ENCODE data around the gene PTCH2.
A peak's percentile ranks its signal among the peaks of the same experiment; 100 is the strongest.
"Not testable (repeated sequence)": the region's sequence is repeated elsewhere in the genome, so short reads cannot be mapped to it uniquely, and the experiment has no call there.

PTCH2 gene

DNA sequence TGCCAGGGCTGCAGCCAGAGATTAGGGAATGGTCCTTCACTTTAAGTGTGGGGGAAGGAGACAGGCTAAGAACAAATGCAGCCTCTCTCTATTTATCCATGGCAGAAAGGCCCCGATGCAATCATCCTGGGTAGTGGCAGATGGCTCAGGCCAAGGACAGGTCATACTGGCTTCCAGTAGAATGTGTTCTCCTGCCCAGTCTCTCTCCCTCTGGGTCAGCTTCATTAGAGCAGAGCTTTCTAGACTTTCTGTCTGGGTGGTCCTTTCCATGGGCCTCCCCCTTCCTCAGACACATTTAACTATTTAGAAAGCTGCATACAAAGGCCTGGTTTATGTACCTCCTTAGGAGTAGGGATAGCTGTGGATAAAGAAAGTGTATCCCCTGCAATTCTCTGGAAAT lies 4.8 kb upstream of the PTCH2 start:
- TF ChIP-seq, protein P1, sequence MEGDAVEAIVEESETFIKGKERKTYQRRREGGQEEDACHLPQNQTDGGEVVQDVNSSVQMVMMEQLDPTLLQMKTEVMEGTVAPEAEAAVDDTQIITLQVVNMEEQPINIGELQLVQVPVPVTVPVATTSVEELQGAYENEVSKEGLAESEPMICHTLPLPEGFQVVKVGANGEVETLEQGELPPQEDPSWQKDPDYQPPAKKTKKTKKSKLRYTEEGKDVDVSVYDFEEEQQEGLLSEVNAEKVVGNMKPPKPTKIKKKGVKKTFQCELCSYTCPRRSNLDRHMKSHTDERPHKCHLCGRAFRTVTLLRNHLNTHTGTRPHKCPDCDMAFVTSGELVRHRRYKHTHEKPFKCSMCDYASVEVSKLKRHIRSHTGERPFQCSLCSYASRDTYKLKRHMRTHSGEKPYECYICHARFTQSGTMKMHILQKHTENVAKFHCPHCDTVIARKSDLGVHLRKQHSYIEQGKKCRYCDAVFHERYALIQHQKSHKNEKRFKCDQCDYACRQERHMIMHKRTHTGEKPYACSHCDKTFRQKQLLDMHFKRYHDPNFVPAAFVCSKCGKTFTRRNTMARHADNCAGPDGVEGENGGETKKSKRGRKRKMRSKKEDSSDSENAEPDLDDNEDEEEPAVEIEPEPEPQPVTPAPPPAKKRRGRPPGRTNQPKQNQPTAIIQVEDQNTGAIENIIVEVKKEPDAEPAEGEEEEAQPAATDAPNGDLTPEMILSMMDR (IDR thresholded peaks at IDR 0.05; ENCODE audit: low read depth, low read length, missing control alignments): no peak
- no peak overlapping the region for H3K4me3 ChIP-seq (ENCODE audit: low read depth, low read length)
- in situ Hi-C loops (cut with HindIII; ENCODE audit: low sequenced_read_pairs): no loop called here
- no peak for DNase-seq (ENCODE audit: low read depth)

DNA sequence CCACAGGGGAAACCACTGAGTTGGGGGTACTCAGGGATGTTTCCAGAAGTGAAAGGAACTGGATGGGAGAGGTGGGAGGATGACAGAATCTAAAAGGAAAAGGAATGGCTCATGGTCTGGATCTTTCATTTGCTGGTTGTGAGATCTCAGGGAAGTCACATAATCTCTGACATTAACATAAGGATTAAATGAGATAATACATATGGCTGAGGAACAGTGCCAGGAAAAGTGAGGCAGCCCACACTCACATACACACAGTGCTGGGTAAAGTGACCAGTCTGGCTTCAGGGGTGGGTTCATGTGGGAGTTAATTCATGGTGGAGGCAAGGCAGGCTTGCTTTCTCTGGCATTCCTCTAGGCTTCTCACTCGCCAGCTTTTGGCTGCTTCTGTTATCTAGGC lies 3.9 kb upstream of the PTCH2 start:
- no peak for DNase-seq (ENCODE audit: low read depth)
- in situ Hi-C loops (cut with HindIII; ENCODE audit: low sequenced_read_pairs): no loop called here
- H3K4me3 ChIP-seq (ENCODE audit: low read depth, low read length): no peak overlapping the region
- TF ChIP-seq, protein P1 (IDR thresholded peaks at IDR 0.05; ENCODE audit: low read depth, low read length, missing control alignments): no peak

DNA sequence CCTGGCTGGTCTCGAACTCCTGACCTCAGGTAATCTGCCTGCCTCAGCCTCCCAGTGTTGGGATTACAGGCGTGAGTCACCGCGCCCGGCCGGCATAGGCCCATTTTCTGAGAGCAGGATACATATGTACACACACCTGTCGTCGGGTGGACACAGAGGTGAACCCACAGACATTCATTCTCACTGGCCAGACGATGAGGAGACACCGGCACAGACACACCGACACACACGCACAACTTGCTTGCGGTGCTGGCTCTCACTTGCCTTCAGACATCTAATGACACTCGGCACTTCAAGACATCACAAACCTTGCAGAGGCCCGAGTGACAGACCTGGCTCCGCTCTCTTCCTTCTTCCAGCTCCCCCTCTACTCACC lies 579 bp downstream of the PTCH2 start:
- TF ChIP-seq, protein P1 (IDR thresholded peaks at IDR 0.05; ENCODE audit: low read depth, low read length, missing control alignments): no peak
- DNase-seq (ENCODE audit: low read depth): no peak
- in situ Hi-C loops (cut with HindIII; ENCODE audit: low sequenced_read_pairs): no loop called here
- peak overlapping the region; percentile 52 for H3K4me3 ChIP-seq (ENCODE audit: low read depth, low read length)

DNA sequence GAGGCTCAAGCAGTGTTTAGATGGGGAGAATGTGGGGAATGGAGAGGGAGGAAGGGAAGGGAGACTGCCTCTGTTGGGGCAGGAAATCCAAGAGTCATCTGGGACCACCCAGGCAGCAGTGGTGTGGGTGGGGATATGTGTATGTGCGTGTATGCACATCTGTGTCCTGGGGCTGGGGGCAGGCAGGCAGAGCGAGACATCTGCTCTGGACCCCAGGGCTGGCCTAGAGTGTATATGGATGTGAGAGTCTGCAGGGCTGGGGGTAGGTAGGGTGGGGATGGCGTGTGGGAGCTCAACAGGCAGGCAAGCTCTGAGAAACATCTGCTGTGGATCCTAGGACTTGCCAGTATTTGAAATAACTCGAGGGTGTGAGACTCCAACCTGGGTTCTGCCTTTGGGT lies 3.5 kb downstream of the PTCH2 start:
- DNase-seq (ENCODE audit: low read depth): no peak
- in situ Hi-C loops (cut with HindIII; ENCODE audit: low sequenced_read_pairs): no loop called here
- TF ChIP-seq, protein P1 (IDR thresholded peaks at IDR 0.05; ENCODE audit: low read depth, low read length, missing control alignments): no peak
- no peak overlapping the region for H3K4me3 ChIP-seq (ENCODE audit: low read depth, low read length)

DNA sequence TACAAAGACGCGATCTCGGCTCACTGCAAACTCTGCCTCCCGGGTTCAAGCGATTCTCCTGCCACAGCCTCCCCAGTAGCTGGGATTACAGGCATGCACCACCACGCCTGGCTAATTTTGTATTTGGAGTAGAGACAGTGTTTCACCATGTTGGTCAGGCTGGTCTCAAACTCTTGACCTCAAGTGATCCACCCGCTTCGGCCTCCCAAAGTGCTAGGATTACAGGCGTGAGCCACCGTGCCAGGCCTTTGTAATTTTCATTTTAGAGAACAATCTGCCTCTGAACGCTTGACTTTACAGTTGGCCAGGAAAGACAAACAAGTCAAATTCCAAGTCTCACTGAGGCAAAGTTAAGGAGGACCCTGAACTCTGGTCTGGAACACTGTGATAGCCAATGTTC lies 4.8 kb downstream of the PTCH2 start:
- in situ Hi-C loops (cut with HindIII; ENCODE audit: low sequenced_read_pairs); DNase-seq (ENCODE audit: low read depth); H3K4me3 ChIP-seq (ENCODE audit: low read depth, low read length): not testable (repeated sequence)

DNA sequence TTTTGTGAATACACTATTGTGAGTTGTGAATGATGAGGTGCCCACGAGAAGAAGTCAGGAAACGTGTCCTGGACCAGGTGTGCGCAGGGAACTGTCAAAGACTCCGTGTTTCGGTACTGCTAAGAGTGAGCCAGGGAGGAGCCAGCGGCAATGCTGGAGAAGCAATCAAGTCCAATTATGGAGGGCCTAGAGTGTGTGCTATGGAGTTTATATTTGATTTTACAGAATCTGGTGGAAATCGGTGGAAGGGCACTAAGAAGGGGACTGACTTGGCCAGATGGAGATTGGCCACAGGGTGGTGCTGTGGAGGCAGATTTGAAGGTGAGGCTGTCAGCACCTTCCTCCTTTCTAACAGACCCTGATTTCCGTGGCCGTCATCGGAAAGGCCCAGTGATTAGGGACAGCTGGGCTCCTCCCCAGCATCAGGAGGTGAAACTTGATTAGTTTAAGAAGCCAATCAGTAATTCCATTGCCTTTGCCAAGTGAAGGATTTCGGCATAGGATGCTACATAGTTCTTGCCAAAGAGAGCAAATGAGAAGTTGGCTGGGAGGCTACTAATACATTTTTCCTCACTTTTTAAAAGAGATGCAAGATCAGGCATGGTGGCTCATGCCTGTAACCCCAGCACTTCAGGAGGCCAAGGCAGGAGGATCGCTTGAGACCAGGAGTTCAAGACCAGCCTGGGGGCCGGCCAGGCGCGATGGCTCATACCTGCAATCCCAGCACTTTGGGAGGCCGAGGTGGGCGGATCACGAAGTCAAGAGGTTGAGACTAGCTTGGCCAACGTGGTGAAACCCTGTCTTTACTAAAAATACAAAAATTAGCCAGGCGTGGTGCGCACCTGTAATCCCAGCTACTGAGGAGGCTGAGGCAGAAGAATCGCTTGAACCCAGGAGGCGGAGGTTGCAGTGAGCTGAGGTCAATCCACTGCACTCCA lies 7.0 kb downstream of the PTCH2 start:
- H3K4me3 ChIP-seq (ENCODE audit: low read depth, low read length): no peak overlapping the region
- in situ Hi-C loops (cut with HindIII; ENCODE audit: low sequenced_read_pairs): no loop called here
- peak; percentile 77 for DNase-seq (ENCODE audit: low read depth)
- TF ChIP-seq, protein P1 (IDR thresholded peaks at IDR 0.05; ENCODE audit: low read depth, low read length, missing control alignments): peak; percentile 89

DNA sequence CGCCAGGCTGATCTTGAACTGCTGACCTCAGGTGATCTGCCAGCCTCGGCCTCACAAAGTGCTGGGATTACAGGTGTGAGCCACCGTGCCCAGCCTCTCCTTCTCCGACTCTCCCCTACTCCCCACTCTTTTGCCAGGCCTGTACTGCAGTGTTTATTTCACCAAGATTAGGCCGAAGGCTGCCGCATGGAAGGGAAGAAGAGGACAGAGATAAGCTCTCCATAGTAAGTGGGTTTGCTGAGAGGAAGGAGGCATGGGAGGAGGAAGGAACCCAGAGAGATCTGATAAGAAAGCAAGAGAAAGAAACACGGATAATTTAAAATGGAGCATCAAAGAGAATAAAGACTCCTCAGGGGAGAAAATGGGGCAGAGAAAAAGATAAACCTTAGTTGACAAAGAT lies 8.7 kb downstream of the PTCH2 start:
- in situ Hi-C loops (cut with HindIII; ENCODE audit: low sequenced_read_pairs): no loop called here
- no peak for DNase-seq (ENCODE audit: low read depth)
- H3K4me3 ChIP-seq (ENCODE audit: low read depth, low read length): no peak overlapping the region
- TF ChIP-seq, protein P1 (IDR thresholded peaks at IDR 0.05; ENCODE audit: low read depth, low read length, missing control alignments): no peak
